Endothelial cell (in vitro differentiated cells): ENCODE measurements around the gene GLYR1. TPM values are rescaled to one million over a fixed set of nuclear protein-coding genes. Genes with fewer than 3 reads are reported as not detected.

Experiments used
- DNase-seq: peaks from one replicate; pipeline ENCODE4 v3.0.0; 2021; ENCODE audit warnings: low spot score
- H3K27ac Mint-ChIP-seq: one replicate; pipeline ENCODE4 v1.8.0; 2021; ENCODE audit warnings: mixed read lengths, inconsistent platforms; ENCODE audit not compliant: unreplicated experiment
- H3K27me3 Mint-ChIP-seq: one replicate; pipeline ENCODE4 v1.8.0; 2021; ENCODE audit warnings: mild to moderate bottlenecking, moderate library complexity, mixed read lengths, inconsistent platforms; ENCODE audit not compliant: unreplicated experiment
- H3K36me3 Mint-ChIP-seq: one replicate; pipeline ENCODE4 v1.8.0; 2021; ENCODE audit warnings: mild to moderate bottlenecking, low read depth, mixed read lengths, inconsistent platforms; ENCODE audit not compliant: unreplicated experiment
- H3K4me1 Mint-ChIP-seq: one replicate; pipeline ENCODE4 v1.8.0; 2021; ENCODE audit warnings: mild to moderate bottlenecking, mixed read lengths, inconsistent platforms; ENCODE audit not compliant: unreplicated experiment
- H3K4me3 Mint-ChIP-seq: one replicate; pipeline ENCODE4 v1.8.0; 2021; ENCODE audit warnings: mild to moderate bottlenecking, mixed read lengths, inconsistent platforms; ENCODE audit not compliant: unreplicated experiment
- H3K9me3 Mint-ChIP-seq: one replicate; pipeline ENCODE4 v1.8.0; 2021; ENCODE audit warnings: mixed read lengths, inconsistent platforms; ENCODE audit not compliant: unreplicated experiment
- CTCF ChIP-seq: fragments of 200-600 bp; sonication (generic); IDR thresholded peaks from one replicate; pipeline ENCODE4 v1.5.0; 2021; ENCODE audit warnings: antibody characterized with exemption; ENCODE audit not compliant: unreplicated experiment
- total RNA-seq: library from RNA; stranded (reverse); fragmentation: NEBNext Ultra II Directional; extraction: Animal tissue kit (Norgen Biotek cat#: 25700); gene quantifications from one replicate; pipeline ENCODE4 v1.2.1, GENCODE V29; 2021; ENCODE audit not compliant: unreplicated experiment

GLYR1 gene
- total RNA-seq, 1 donor from 2014 or later: 111 TPM

- Mint-ChIP-seq H3K4me1 (no peaks in the 10 kb centered on the region), H3K36me3 (peaks cover 35% of the 10 kb centered on the region), H3K27me3 (peaks cover 3% of the 10 kb centered on the region), H3K4me3 (no peak overlapping the region), H3K9me3 (no peaks in the 10 kb centered on the region), H3K27ac (no peak overlapping the region)
- no peak for DNase-seq
- TF ChIP-seq CTCF: no peak
Measured at GRCh38 chr16:4833584-4833983, 13.5 kb downstream of the GLYR1 start.

GRCh38 chr16:4832698-4833343 lies 14.3 kb downstream of the GLYR1 start:
- TF ChIP-seq CTCF: no peak
- Mint-ChIP-seq H3K27me3 (peaks cover 3% of the 10 kb centered on the region), H3K4me3 (no peak overlapping the region), H3K9me3 (no peaks in the 10 kb centered on the region), H3K4me1 (no peaks in the 10 kb centered on the region), H3K36me3 (peaks cover 35% of the 10 kb centered on the region), H3K27ac (no peak overlapping the region)
- no peak for DNase-seq

- Mint-ChIP-seq H3K4me3 (no peak overlapping the region), H3K9me3 (no peaks in the 10 kb centered on the region), H3K4me1 (no peaks in the 10 kb centered on the region), H3K27ac (no peak overlapping the region), H3K27me3 (peaks cover 4% of the 10 kb centered on the region), H3K36me3 (peaks cover 35% of the 10 kb centered on the region)
- no peak for DNase-seq
- no peak for TF ChIP-seq CTCF
Measured at GRCh38 chr16:4831616-4832015, 15.5 kb downstream of the GLYR1 start.

DNA sequence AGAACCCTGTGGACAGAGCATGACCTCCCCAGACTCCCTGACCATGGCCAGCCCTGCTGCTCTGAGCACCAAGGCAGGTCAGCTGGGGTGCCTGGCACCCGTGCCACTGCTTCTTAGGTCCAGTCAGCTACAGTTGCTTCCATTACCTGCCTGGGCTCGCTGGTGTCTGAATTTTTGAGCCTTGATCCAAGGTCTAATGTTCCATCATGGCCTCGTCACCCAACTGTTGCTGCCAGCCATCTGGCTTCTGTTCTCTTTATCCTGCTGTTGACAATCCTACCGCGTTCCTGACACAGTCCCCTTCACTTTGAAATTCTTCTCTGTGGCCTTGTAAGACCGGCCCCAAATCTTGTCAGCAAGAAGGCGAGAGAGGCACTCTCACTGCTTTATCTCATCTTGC lies 16.7 kb downstream of the GLYR1 start:
- no peak for TF ChIP-seq CTCF
- H3K9me3 Mint-ChIP-seq: no peaks in the 10 kb centered on the region
- H3K27ac Mint-ChIP-seq: no peak overlapping the region
- peaks cover 35% of the 10 kb centered on the region for H3K36me3 Mint-ChIP-seq
- H3K4me3 Mint-ChIP-seq: peak overlapping the region; percentile 38
- peaks cover 4% of the 10 kb centered on the region for H3K27me3 Mint-ChIP-seq
- no peak for DNase-seq
- no peaks in the 10 kb centered on the region for H3K4me1 Mint-ChIP-seq

GRCh38 chr16:4828567-4829321 lies 18.3 kb downstream of the GLYR1 start:
- Mint-ChIP-seq H3K27ac (no peak overlapping the region), H3K27me3 (peaks cover 4% of the 10 kb centered on the region), H3K4me1 (no peaks in the 10 kb centered on the region), H3K9me3 (no peaks in the 10 kb centered on the region), H3K36me3 (peaks cover 44% of the 10 kb centered on the region), H3K4me3 (no peak overlapping the region)
- TF ChIP-seq CTCF: no peak
- no peak for DNase-seq
